ENCODE measurements around the gene MMP24. TPM values are rescaled to one million over a fixed set of nuclear protein-coding genes. Genes with fewer than 3 reads are reported as not detected.
"Not testable (repeated sequence)": the region's sequence is repeated elsewhere in the genome, so short reads cannot be mapped to it uniquely, and the experiment has no call there.

Gene MMP24
- total and polyA plus RNA-seq, 8 donors, result 0.15 to 6.2 (median 1.6) TPM; not detected in 2

- H3K27ac ChIP-seq, result no peak overlapping the region
- H3K36me3 ChIP-seq, result peaks cover 0 to 17% (median 12%) of the 10 kb centered on the region in 4 donors
- DNase-seq, result no peak
- TF ChIP-seq, protein P1, sequence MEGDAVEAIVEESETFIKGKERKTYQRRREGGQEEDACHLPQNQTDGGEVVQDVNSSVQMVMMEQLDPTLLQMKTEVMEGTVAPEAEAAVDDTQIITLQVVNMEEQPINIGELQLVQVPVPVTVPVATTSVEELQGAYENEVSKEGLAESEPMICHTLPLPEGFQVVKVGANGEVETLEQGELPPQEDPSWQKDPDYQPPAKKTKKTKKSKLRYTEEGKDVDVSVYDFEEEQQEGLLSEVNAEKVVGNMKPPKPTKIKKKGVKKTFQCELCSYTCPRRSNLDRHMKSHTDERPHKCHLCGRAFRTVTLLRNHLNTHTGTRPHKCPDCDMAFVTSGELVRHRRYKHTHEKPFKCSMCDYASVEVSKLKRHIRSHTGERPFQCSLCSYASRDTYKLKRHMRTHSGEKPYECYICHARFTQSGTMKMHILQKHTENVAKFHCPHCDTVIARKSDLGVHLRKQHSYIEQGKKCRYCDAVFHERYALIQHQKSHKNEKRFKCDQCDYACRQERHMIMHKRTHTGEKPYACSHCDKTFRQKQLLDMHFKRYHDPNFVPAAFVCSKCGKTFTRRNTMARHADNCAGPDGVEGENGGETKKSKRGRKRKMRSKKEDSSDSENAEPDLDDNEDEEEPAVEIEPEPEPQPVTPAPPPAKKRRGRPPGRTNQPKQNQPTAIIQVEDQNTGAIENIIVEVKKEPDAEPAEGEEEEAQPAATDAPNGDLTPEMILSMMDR (IDR thresholded peaks at IDR 0.05), result no peak
- no peak for TF ChIP-seq EP300 (IDR thresholded peaks at IDR 0.05)
- no peak for TF ChIP-seq POLR2AphosphoS5 (IDR thresholded peaks at IDR 0.05)
- no peak for TF ChIP-seq POLR2A (IDR thresholded peaks at IDR 0.05)
- no peaks in the 10 kb centered on the region for H3K9me3 ChIP-seq
- no peak overlapping the region for H3K4me3 ChIP-seq
- 48 to 62% (median 58%) methylated on average over 3 of the region's 3 CpGs for WGBS, 5 donors
- intact Hi-C loops (cut with DNase I; ENCODE audit: low total_unique reads), result no loop called here
- H3K27me3 ChIP-seq, result no peaks in the 10 kb centered on the region
- peaks cover 7 to 15% (median 11%) of the 10 kb centered on the region in 4 donors for H3K4me1 ChIP-seq
Measured at GRCh38 chr20:35253010-35253409, 26.5 kb downstream of the MMP24 start.

GRCh38 chr20:35254448-35254999 is 28.0 kb downstream of the MMP24 start:
- WGBS, 5 donors, result 91 to 95% (median 94%) methylated on average over 12 of the region's 12 CpGs
- H3K9me3 ChIP-seq, result no peaks in the 10 kb centered on the region
- peaks cover 0 to 21% (median 12%) of the 10 kb centered on the region in 4 donors for H3K36me3 ChIP-seq
- intact Hi-C loops (cut with DNase I; ENCODE audit: low total_unique reads), result no loop called here
- no peak overlapping the region for H3K4me3 ChIP-seq
- peaks cover 7 to 17% (median 13%) of the 10 kb centered on the region in 4 donors for H3K4me1 ChIP-seq
- DNase-seq, result no peak
- H3K27me3 ChIP-seq, result no peaks in the 10 kb centered on the region
- H3K27ac ChIP-seq, result no peak overlapping the region
- TF ChIP-seq, protein P1 (IDR thresholded peaks at IDR 0.05), result no peak
- no peak for TF ChIP-seq EP300 (IDR thresholded peaks at IDR 0.05)
- no peak for TF ChIP-seq POLR2AphosphoS5 (IDR thresholded peaks at IDR 0.05)
- TF ChIP-seq POLR2A (IDR thresholded peaks at IDR 0.05), result no peak

- Histone ChIP-seq H3K27me3 (no peaks in the 10 kb centered on the region), H3K4me3 (no peak overlapping the region), H3K36me3 (peaks cover 0 to 27% (median 16%) of the 10 kb centered on the region in 4 donors), H3K27ac (no peak overlapping the region), H3K4me1 (peaks cover 3 to 17% (median 9%) of the 10 kb centered on the region in 4 donors), H3K9me3 (no peaks in the 10 kb centered on the region)
- no peak for TF ChIP-seq EP300 (IDR thresholded peaks at IDR 0.05)
- TF ChIP-seq POLR2A (IDR thresholded peaks at IDR 0.05), result no peak
- TF ChIP-seq POLR2AphosphoS5 (IDR thresholded peaks at IDR 0.05), result no peak
- TF ChIP-seq, protein P1 (IDR thresholded peaks at IDR 0.05), result no peak
- DNase-seq, result no peak
- 37 to 48% (median 39%) methylated on average over 8 of the region's 8 CpGs for WGBS, 5 donors
- intact Hi-C loops (cut with DNase I; ENCODE audit: low total_unique reads), result no loop called here
Measured at GRCh38 chr20:35257175-35257909, 30.9 kb downstream of the MMP24 start.

DNA sequence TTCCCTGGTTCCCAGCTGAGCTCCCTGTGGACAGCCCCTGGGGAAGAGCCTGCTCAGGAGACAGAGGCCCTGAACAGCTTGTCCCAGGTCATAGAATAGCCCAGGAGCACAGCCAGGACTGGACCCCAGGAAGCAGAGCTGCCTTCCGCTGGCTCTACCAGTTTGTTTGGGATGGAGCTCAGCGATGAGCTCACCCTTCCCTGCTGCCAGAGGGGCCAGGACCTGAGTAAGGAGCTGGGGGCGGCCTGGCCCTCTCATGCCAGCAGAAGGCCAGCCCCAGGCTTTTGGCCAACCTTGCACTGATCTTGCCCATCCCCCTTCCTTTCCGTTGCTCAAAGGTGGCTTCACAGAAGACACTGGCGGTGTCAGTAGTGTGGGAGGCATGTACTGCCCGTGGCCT is 33.9 kb downstream of the MMP24 start:
- Histone ChIP-seq H3K27ac (no peak overlapping the region), H3K9me3 (no peaks in the 10 kb centered on the region), H3K4me1 (peaks cover 13 to 34% (median 22%) of the 10 kb centered on the region in 4 donors), H3K4me3 (no peak overlapping the region), H3K36me3 (peaks cover 0 to 23% (median 8%) of the 10 kb centered on the region in 4 donors), H3K27me3 (no peaks in the 10 kb centered on the region)
- TF ChIP-seq POLR2AphosphoS5 (IDR thresholded peaks at IDR 0.05) (no peak), EP300 (IDR thresholded peaks at IDR 0.05) (no peak), POLR2A (IDR thresholded peaks at IDR 0.05) (no peak)
- TF ChIP-seq, protein P1 (IDR thresholded peaks at IDR 0.05), result no peak
- intact Hi-C loops (cut with DNase I; ENCODE audit: low total_unique reads), result loop anchor here (10.0 kb wide), 1 partner anchor 116 kb away; the partner anchor contains the start of gene EDEM2
- DNase-seq, result no peak
- 89 to 98% (median 93%) methylated on average over 6 of the region's 6 CpGs for WGBS, 5 donors

DNA sequence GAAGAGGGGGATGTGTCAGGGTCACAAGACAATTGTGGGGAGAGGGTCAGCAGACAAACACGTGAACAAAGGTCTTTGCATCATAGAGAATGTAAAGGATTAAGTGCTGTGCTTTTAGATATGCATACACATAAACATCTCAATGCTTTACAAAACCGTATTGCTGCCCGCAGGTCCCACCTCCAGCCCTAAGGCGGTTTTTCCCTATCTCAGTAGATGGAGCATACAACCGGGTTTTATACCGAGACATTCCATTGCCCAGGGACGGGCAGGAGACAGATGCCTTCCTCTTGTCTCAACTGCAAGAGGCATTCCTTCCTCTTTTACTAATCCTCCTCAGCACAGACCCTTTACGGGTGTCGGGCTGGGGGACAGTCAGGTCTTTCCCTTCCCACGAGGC is 35.8 kb downstream of the MMP24 start:
- H3K9me3 ChIP-seq, H3K27me3 ChIP-seq, H3K4me3 ChIP-seq, H3K27ac ChIP-seq, DNase-seq: not testable (repeated sequence)
- 72 to 91% (median 81%) methylated on average over 7 of the region's 10 CpGs for whole genome bisulfite sequencing, 5 donors
- peaks cover 13 to 28% (median 23%) of the 10 kb centered on the region in 4 donors for H3K4me1 ChIP-seq
- H3K36me3 ChIP-seq, result peaks cover 0 to 31% (median 23%) of the 10 kb centered on the region in 4 donors
- intact Hi-C loops (cut with DNase I; ENCODE audit: low total_unique reads), result loop anchor here (10.0 kb wide), 1 partner anchor 118 kb away; the partner anchor contains the start of gene EDEM2
